IPS-20b (cell line): ENCODE measurements around the gene SERINC4.
"Not testable (repeated sequence)": the region's sequence is repeated elsewhere in the genome, so short reads cannot be mapped to it uniquely, and the experiment has no call there.

Source experiments
- H3K27ac ChIP-seq: one replicate; pipeline ENCODE4 v1.5.1; 2013; ENCODE audit warnings: low read length
- H3K27me3 ChIP-seq: 2 replicates; pipeline ENCODE4 v1.6.1; 2013; ENCODE audit warnings: mild to moderate bottlenecking, low read length, inconsistent platforms; ENCODE audit not compliant: insufficient read depth
- H3K36me3 ChIP-seq: 2 replicates; pipeline ENCODE4 v1.6.1; 2013; ENCODE audit warnings: low read depth, mild to moderate bottlenecking, inconsistent platforms, low read length, moderate library complexity; ENCODE audit not compliant: insufficient read depth
- H3K4me1 ChIP-seq: 2 replicates; pipeline ENCODE4 v1.6.1; 2013; ENCODE audit warnings: mild to moderate bottlenecking, control low read depth, inconsistent platforms, low read length, moderate library complexity; ENCODE audit not compliant: insufficient read depth
- H3K4me3 ChIP-seq: 2 replicates; pipeline ENCODE4 v1.5.1; 2013; ENCODE audit warnings: mild to moderate bottlenecking, low read length, inconsistent platforms
- H3K9ac ChIP-seq: 2 replicates; pipeline ENCODE4 v1.6.1; 2013; ENCODE audit warnings: low read depth, mild to moderate bottlenecking, inconsistent platforms, low read length, moderate library complexity
- H3K9me3 ChIP-seq: 2 replicates; pipeline ENCODE4 v1.6.1; 2013; ENCODE audit warnings: mild to moderate bottlenecking, low read depth, low read length, inconsistent platforms; ENCODE audit not compliant: insufficient read depth

SERINC4 gene

DNA sequence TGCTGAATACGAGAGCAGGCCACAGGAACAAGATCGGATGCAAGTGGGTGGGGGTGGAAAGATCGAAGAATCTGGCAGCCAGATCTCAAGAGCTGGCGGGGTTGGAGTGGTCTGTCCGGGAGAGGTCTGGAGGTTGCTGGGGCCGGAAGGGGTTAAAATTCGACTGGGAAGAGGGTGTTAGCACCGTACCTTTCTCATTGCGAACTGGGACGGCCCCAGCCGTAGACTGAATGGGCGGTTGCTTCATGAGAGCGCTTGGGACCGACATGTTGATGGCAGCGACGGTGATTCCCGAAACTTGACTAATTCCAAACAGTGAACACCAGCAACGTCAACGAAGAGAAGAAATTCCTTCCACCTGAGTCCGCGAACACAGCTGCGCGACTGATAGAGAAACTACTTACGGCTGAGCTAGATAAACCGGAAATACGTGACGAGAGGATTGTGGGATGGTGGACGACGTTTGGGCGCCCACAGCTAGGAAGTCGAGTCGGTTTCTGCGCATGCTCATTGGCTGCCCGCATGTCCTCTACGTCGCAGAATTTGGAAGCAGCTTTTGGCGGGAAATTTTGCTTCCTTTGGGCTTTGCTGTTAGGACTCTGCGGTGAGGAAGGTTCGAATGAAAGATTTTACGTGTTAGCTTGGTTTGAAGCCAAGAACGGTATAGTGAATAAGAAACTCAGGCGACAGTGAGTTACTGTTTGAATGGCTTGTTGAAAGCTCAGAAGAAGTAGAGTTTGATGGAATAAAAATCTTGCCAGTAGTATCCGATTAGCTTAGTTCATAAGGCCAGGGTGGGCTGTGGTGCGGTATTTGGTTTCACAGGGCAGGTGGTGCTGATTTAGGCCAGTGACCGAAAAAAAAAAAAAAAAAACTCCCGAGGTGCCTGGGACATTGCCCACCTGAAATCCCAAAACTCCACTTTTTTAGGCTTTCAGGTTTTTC lies 24.6 kb upstream of the SERINC4 start, which contains the start of gene MFAP1:
MFAP1 (minus strand) TSS at position 389 of the 945 bp plus-strand sequence; CDS start at position 268, 121 bp downstream.
- Histone ChIP-seq H3K4me1 (no peaks in the 10 kb centered on the region), H3K36me3 (peaks cover 9% of the 10 kb centered on the region; the same call in 1 of the 2 replicates)

DNA sequence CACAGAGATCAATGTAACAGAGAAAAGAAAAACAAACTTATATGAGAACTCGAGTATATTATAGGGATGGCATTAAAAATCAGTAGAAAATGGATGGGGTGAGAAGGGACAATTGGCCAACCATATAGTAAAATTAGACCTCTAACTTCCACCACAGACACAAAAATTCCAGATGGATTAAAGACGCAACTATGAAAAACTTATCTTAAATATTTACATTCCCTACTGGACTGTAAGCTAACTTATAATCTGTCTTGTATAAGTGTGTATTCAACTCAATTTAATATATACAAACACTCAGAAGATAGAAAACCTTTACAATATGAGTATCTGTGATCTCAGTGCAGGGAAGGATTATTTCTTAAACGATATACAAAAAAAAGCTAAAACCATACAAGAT lies 21.5 kb upstream of the SERINC4 start:
- no peak overlapping the region for H3K4me3 ChIP-seq

More for the DNA sequence above, 24.6 kb upstream of the SERINC4 start, which contains the start of gene MFAP1:
- Histone ChIP-seq H3K27ac (no peak within 1 kb of the TSS), H3K27me3 (peaks cover 15% of the 10 kb centered on the region; the same call in 1 of the 2 replicates), H3K9me3 (no peaks in the 10 kb centered on the region), H3K9ac (peak within 1 kb of the TSS; percentile 93), H3K4me3 (peak within 1 kb of the TSS; percentile 92)

DNA sequence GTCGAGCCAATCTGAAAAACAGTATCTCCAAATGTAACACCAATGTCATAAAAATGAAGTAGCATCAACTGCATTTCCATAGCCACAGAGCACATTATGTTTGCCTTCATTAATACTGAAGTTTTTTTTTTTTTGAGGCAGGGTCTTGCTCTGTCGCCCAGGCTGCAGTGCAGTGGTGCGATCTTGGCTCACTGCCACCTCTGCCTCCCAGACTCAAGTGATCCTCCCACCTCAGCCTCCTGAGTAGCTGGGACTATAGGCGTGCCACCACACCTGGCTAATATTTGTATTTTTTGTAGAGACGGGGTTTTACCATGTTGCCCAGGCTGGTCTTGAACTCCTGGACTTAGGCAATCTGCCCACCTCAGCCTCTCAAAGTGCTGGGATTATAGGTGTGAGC lies 15.0 kb upstream of the SERINC4 start:
- H3K4me3 ChIP-seq, H3K9me3 ChIP-seq, H3K4me1 ChIP-seq, H3K27ac ChIP-seq, H3K27me3 ChIP-seq, H3K9ac ChIP-seq: not testable (repeated sequence)
- H3K36me3 ChIP-seq = peaks cover 75% of the 10 kb centered on the region

More for the DNA sequence above, 21.5 kb upstream of the SERINC4 start:
- Histone ChIP-seq H3K4me1 (no peaks in the 10 kb centered on the region), H3K36me3 (peaks cover 13% of the 10 kb centered on the region), H3K9ac (no peak overlapping the region), H3K27me3 (peaks cover 15% of the 10 kb centered on the region; the same call in 1 of the 2 replicates), H3K9me3 (no peaks in the 10 kb centered on the region), H3K27ac (no peak overlapping the region)

DNA sequence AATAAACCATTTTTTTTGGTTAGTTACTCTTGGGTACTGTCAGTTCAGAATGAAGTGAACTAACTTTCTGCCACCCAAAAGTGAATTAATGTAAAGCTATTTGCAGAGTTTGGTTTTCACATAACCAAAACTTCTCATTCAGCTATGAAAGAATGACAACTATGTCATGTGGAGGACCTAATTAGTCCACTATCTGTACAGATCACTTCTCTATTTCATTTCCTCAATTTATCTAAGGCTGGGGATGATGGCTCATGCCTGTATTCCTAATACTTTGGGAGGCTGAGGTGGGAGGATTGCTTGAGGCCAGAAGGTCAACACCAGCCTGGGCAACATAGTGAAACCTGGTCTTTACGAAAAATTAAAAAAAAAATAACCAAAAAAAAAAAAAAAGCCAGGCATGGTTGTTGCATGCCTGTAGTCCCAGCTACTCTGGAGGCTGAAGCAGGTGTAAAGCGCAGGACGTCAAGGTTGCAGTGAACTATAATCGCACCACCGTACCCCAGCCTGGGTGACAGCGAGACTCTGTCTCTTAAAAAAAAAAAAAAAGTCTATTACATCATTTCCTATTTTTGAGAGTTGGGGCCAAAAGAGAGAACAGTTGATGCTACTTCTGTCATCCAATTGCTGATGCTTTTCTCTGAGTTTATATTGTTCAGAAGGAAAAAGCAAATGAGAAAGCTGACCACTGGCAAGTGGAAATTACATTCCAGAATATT lies 9.1 kb upstream of the SERINC4 start:
- Histone ChIP-seq H3K27me3 (no peaks in the 10 kb centered on the region), H3K36me3 (peaks cover 94% of the 10 kb centered on the region), H3K9ac (no peak overlapping the region), H3K27ac (no peak overlapping the region), H3K4me1 (no peaks in the 10 kb centered on the region), H3K4me3 (no peak overlapping the region), H3K9me3 (no peaks in the 10 kb centered on the region)

DNA sequence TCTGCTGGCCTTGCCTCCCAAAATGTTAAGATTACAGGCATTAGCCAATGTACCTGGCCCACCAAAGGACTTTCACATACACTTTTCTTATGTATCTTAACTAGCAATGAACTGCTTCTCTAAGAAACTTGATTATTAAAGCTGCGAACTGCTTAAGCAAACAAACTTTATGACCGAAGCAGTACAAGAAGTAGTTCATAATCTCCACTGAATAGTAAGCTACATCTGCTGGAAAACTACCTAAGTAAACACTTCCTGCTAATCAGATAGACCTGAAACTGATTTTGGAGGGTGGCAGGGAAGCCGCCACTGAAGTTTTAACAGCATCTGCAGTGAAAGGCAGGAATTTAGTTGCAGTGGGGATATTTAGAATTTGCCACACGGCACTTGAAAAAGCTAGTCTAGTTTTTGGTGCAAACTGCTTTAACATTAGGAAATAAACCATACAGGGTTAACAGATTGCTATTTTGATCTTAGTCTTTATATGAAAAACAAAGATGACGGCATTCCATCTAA lies 8.5 kb upstream of the SERINC4 start:
- no peaks in the 10 kb centered on the region for H3K9me3 ChIP-seq
- H3K4me3 ChIP-seq = no peak overlapping the region
- peaks cover 93% of the 10 kb centered on the region for H3K36me3 ChIP-seq
- no peak overlapping the region for H3K9ac ChIP-seq
- H3K27me3 ChIP-seq = no peaks in the 10 kb centered on the region
- H3K4me1 ChIP-seq = no peaks in the 10 kb centered on the region
- H3K27ac ChIP-seq = no peak overlapping the region

DNA sequence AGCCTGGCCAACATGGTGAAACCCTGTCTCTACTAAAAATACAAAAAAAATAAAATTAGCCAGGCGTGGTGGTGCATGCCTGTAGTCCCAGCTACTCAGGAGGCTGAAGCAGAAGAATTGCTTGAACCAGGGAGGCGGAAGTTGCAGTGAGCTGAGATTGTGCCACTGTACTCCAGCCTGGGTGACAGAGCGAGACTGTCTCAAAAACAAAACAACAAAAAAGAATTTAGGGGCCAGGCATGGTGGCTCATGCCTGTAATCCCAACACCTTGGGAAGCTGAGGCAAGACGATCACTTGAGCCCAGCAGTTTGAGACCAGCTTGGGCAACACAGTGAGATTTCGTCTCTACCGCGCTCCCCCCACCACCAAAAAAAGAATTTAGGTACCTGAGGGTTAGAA lies 2.7 kb upstream of the SERINC4 start:
- peaks cover 71% of the 10 kb centered on the region for H3K36me3 ChIP-seq
- not testable (repeated sequence) for H3K27me3 ChIP-seq, H3K27ac ChIP-seq, H3K9ac ChIP-seq, H3K4me1 ChIP-seq, H3K4me3 ChIP-seq, H3K9me3 ChIP-seq

DNA sequence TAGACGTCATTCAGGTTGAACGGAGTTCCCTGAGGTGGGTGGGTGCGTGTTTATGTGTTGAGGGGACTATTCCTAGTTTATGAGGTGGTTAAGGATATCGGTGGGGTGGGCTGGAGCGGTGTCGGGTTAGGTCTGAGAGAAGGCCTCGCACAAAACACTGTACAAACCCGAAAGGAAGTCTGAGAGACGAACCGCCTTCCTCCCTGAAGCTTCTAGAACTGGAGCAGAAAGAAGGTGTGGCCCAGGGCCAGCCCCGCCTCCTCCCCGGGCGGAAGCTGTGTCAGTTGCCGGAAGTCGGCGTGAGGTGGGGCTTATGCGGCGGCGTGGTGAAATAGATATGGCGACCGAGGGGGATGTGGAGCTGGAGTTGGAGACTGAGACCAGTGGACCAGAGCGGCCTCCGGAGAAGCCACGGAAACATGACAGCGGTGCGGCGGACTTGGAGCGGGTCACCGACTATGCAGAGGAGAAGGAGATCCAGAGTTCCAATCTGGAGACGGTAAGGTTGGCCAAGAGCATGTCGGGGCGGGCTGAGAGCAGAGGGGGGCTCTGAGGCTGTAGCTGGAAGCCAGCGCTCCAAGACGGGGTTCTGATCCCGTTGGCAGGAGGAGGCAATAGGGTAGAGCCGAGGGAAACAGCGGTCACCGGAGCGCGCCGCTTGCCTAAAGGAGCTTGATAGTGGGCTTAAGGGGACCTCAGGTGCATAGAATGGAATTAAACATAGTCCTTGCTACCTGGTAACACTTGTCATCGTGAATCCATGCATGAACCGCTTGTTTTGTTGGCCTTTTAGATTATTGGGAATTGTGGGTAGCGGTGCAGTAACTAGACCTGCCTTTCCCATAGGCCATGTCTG lies 494 bp upstream of the SERINC4 start, which contains the start of gene HYPK:
HYPK (plus strand) TSS at position 314 of the 856 bp plus-strand sequence; CDS start at position 338, 24 bp downstream.
- H3K27ac ChIP-seq = no peak within 1 kb of the TSS
- H3K27me3 ChIP-seq = no peaks in the 10 kb centered on the region
- H3K9ac ChIP-seq = peak within 1 kb of the TSS; percentile 93
- H3K4me3 ChIP-seq = peak within 1 kb of the TSS; percentile 96
- H3K4me1 ChIP-seq = peaks cover 14% of the 10 kb centered on the region
- peaks cover 70% of the 10 kb centered on the region for H3K36me3 ChIP-seq
- no peaks in the 10 kb centered on the region for H3K9me3 ChIP-seq

DNA sequence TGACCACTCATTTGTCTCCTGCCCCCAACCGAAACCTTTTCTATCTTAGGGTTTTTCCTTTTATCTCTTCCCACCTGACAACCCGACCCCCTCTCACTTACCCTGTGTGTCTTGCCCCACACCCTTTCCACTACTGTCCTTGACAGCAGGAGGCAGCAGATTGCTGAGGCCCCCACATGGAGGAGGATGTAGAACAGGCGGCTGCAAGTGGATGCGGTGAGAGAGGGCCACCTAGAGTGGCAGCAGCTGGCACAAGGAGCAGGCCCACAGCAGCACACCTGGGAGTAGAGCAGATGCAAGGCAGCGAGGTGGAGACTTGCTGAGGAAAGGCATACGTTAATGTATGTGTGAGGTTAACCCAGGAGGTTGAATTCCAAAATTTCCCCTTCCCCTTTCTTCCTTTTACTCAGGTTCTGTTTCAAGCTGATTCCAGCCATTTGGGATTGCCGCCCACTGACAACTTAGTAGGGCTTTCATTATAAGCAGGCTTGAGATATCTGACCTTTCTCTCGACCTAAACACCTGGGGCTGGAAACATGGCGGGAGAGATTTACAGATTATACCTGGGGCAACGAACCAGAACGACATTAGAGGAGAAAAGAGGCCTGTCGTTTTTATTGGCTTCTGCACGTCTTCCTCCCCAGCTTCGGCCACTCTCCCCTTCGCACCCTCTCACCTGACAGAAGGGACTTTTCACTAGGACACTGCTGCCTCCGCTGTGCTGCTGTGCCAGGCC lies 643 bp downstream of the SERINC4 start:
- Histone ChIP-seq H3K9me3 (no peaks in the 10 kb centered on the region), H3K27me3 (no peaks in the 10 kb centered on the region), H3K27ac (no peak overlapping the region), H3K9ac (peak overlapping the region; percentile 93; the same call in 1 of the 2 replicates), H3K4me1 (peaks cover 25% of the 10 kb centered on the region), H3K4me3 (no peak overlapping the region), H3K36me3 (peaks cover 70% of the 10 kb centered on the region)

DNA sequence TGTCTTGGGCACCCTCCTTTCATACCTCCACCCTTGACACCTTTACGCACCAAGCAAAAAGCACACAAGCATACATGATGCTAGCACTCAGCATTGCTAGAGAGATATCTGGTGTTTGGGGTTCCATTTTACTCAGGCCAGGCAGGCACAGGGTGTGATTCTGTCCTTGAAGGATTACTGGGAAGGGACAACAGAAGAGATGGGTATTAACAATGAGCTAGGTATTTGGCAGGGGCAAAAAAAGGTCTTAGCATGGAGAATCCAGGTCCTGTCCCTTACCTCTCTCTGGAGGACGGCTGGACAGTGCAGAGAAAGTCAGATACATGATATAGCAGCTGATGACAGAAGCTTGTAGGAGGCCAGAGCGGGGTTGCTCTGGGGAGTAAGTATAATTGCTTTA lies 3.5 kb downstream of the SERINC4 start:
- H3K9me3 ChIP-seq = no peaks in the 10 kb centered on the region
- peaks cover 60% of the 10 kb centered on the region for H3K36me3 ChIP-seq
- H3K4me3 ChIP-seq = no peak overlapping the region; the same call in 1 of the 2 replicates
- 0 out of 2 replicates have a peak overlapping the region, but pooled peaks have one; percentile 18 for H3K9ac ChIP-seq
- no peaks in the 10 kb centered on the region for H3K27me3 ChIP-seq
- H3K4me1 ChIP-seq = peaks cover 35% of the 10 kb centered on the region
- H3K27ac ChIP-seq = no peak overlapping the region

DNA sequence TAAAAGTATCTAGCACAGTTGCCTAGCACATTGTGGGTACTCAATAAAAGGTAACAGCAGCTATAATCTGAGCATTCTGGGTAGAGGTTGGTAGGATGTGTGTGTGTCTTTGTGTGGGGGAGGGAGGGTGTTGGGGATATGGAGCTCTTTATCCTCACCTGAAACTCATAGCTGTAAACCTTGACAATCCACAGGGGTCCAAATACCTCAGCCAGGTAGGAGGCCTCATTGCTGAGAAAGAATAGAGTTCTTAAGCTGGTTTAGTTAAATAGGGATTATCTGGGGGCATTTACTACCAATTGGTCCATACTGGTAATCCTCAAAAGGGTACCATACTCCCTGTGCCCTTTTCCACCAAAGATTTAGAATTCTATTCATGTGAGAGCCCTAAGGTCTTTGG lies 4.0 kb downstream of the SERINC4 start:
- Histone ChIP-seq H3K4me1 (peaks cover 33% of the 10 kb centered on the region), H3K36me3 (peaks cover 57% of the 10 kb centered on the region), H3K27ac (no peak overlapping the region), H3K9me3 (no peaks in the 10 kb centered on the region), H3K4me3 (peak overlapping the region; percentile 14; the same call in 1 of the 2 replicates), H3K9ac (peak overlapping the region; percentile 42; the same call in 1 of the 2 replicates), H3K27me3 (no peaks in the 10 kb centered on the region)
